HG03039 (cell line): ENCODE data around the gene MARK3.

Experiments used
- ATAC-seq: cut with Tn5 transposase; IDR thresholded peaks from one replicate; pipeline ENCODE4 v1.9.1; 2021; ENCODE audit warnings: mild to moderate bottlenecking, moderate library complexity; ENCODE audit not compliant: unreplicated experiment

Gene MARK3

GRCh38 chr14:103433916-103434563 is 48.8 kb downstream of the MARK3 start:
- ATAC-seq, result no peak

GRCh38 chr14:103434868-103435442 is 49.7 kb downstream of the MARK3 start:
- ATAC-seq, result no peak

GRCh38 chr14:103436533-103436932 is 51.3 kb downstream of the MARK3 start:
- ATAC-seq, result no peak

- no peak for ATAC-seq
Observed at GRCh38 chr14:103442288-103442687, 57.1 kb downstream of the MARK3 start.

GRCh38 chr14:103443111-103443510 is 57.9 kb downstream of the MARK3 start:
- no peak for ATAC-seq

- ATAC-seq, result no peak
Observed at GRCh38 chr14:103444837-103445524, 59.8 kb downstream of the MARK3 start.

GRCh38 chr14:103445806-103446205 is 60.6 kb downstream of the MARK3 start:
- no peak for ATAC-seq

GRCh38 chr14:103448097-103448496 is 62.9 kb downstream of the MARK3 start:
- ATAC-seq, result no peak

GRCh38 chr14:103449634-103450161 is 64.5 kb downstream of the MARK3 start:
- ATAC-seq, result no peak

GRCh38 chr14:103450416-103450815 is 65.2 kb downstream of the MARK3 start:
- ATAC-seq, result no peak

- no peak for ATAC-seq
Observed at GRCh38 chr14:103451401-103451800, 66.2 kb downstream of the MARK3 start.

GRCh38 chr14:103453791-103454190 is 68.6 kb downstream of the MARK3 start:
- ATAC-seq, result no peak

- no peak for ATAC-seq
Observed at GRCh38 chr14:103456167-103456835, 71.1 kb downstream of the MARK3 start.

GRCh38 chr14:103460415-103460814 is 75.2 kb downstream of the MARK3 start:
- no peak for ATAC-seq

GRCh38 chr14:103463149-103463548 is 77.9 kb downstream of the MARK3 start:
- ATAC-seq, result no peak

GRCh38 chr14:103463851-103464250 is 78.6 kb downstream of the MARK3 start:
- no peak for ATAC-seq

- no peak for ATAC-seq
Observed at GRCh38 chr14:103472939-103473338, 87.7 kb downstream of the MARK3 start.

GRCh38 chr14:103474893-103475292 is 89.7 kb downstream of the MARK3 start:
- no peak for ATAC-seq

- ATAC-seq, result no peak
Observed at GRCh38 chr14:103476065-103476464, 90.8 kb downstream of the MARK3 start.

- no peak for ATAC-seq
Observed at GRCh38 chr14:103476631-103477030, 91.4 kb downstream of the MARK3 start.

GRCh38 chr14:103480595-103480994 is 95.4 kb downstream of the MARK3 start:
- no peak for ATAC-seq
